Liver (tissue), 9 donors: ENCODE results near the gene DLGAP4. TPM values are rescaled to one million over a fixed set of nuclear protein-coding genes. Genes with fewer than 3 reads are reported as not detected.

Experiments used
- DNase-seq: peaks from one replicate; pipeline ENCODE4 v3.0.0-alpha.2; 2017; ENCODE audit warnings: low spot score
- H3K27ac ChIP-seq, 2 donors: one replicate each; pipeline ENCODE4 v1.7.0; 2013; ENCODE audit warnings: inconsistent platforms in 2 of 2, low read length in 2 of 2, control low read depth in 1 of 2, low read depth in 1 of 2, mild to moderate bottlenecking in 1 of 2
- H3K27me3 ChIP-seq, 4 donors: one replicate each; pipeline versions ENCODE4 v1.6.1 to v1.7.0; 2013; ENCODE audit warnings: low read length in 3 of 4, inconsistent platforms in 1 of 4, mild to moderate bottlenecking in 1 of 4, moderate library complexity in 1 of 4; ENCODE audit not compliant: control insufficient read depth in 4 of 4, insufficient read depth in 4 of 4
- H3K36me3 ChIP-seq, 4 donors: one replicate each; pipeline versions ENCODE4 v1.6.1 to v1.7.0; 2013; ENCODE audit warnings: low read length in 3 of 4, mild to moderate bottlenecking in 3 of 4, low read depth in 1 of 4, moderate library complexity in 1 of 4; ENCODE audit not compliant: control insufficient read depth in 4 of 4, insufficient read depth in 3 of 4
- H3K4me1 ChIP-seq, 4 donors: one replicate each; pipeline versions ENCODE4 v1.6.1 to v1.7.0; 2013; ENCODE audit warnings: low read length in 3 of 4, mild to moderate bottlenecking in 3 of 4, moderate library complexity in 1 of 4; ENCODE audit not compliant: control insufficient read depth in 4 of 4, insufficient read depth in 4 of 4
- H3K4me3 ChIP-seq, 3 donors: one replicate each; pipeline versions ENCODE4 v1.6.1 to v1.7.0; 2013; ENCODE audit warnings: low read length in 3 of 3, control low read depth in 1 of 3, low read depth in 1 of 3, mild to moderate bottlenecking in 1 of 3
- H3K9ac ChIP-seq, 2 donors: one replicate each; pipeline ENCODE4 v1.7.0; 2013; ENCODE audit warnings: low read length in 2 of 2, mild to moderate bottlenecking in 2 of 2, moderate library complexity in 2 of 2, control low read depth in 1 of 2, low read depth in 1 of 2
- H3K9me3 ChIP-seq, 4 donors: one replicate each; pipeline versions ENCODE4 v1.6.1 to v1.7.0; 2013; ENCODE audit warnings: low read length in 3 of 4; ENCODE audit not compliant: control insufficient read depth in 4 of 4
- ATF3 ChIP-seq: IDR thresholded peaks from 2 replicates; pipeline ENCODE4 v1.6.1; 2016; ENCODE audit warnings: antibody characterized with exemption
- EGR1 ChIP-seq, 2 donors: IDR thresholded peaks; 2 replicates each; pipeline ENCODE4 v1.6.1; 2016 to 2018; ENCODE audit warnings: antibody characterized with exemption in 2 of 2, low read depth in 2 of 2
- FOXA1 ChIP-seq: IDR thresholded peaks from 2 replicates; pipeline ENCODE4 v1.6.1; 2016; ENCODE audit warnings: antibody characterized with exemption
- GABPA ChIP-seq, 2 donors: IDR thresholded peaks in 1 of 2; conservative IDR thresholded peaks in 1 of 2; 2 replicates each; pipeline ENCODE4 v1.6.1; 2016; ENCODE audit warnings: antibody characterized with exemption in 2 of 2, mild to moderate bottlenecking in 1 of 2, moderate library complexity in 1 of 2
- HNF4A ChIP-seq, 2 donors: conservative IDR thresholded peaks; 2 replicates each; pipeline ENCODE4 v1.6.1; 2016; ENCODE audit warnings: antibody characterized with exemption in 2 of 2, mild to moderate bottlenecking in 2 of 2
- HNF4G ChIP-seq: IDR thresholded peaks from 2 replicates; pipeline ENCODE4 v1.6.1; 2016; ENCODE audit warnings: antibody characterized with exemption
- JUND ChIP-seq, 2 donors: IDR thresholded peaks; 2 replicates each; pipeline ENCODE4 v1.6.1; 2016; ENCODE audit warnings: antibody characterized with exemption in 2 of 2
- RAD21 ChIP-seq, 2 donors: IDR thresholded peaks; 2 replicates each; pipeline ENCODE4 v1.6.1; 2016; ENCODE audit warnings: antibody characterized with exemption in 2 of 2, mild to moderate bottlenecking in 2 of 2
- REST ChIP-seq: IDR thresholded peaks from 2 replicates; pipeline ENCODE4 v1.6.1; 2016; ENCODE audit warnings: antibody characterized with exemption, mild to moderate bottlenecking
- RXRA ChIP-seq, 2 donors: IDR thresholded peaks; 2 replicates each; pipeline ENCODE4 v1.6.1; 2017 to 2018; ENCODE audit warnings: antibody characterized with exemption in 2 of 2, mild to moderate bottlenecking in 1 of 2
- SP1 ChIP-seq: IDR thresholded peaks from 2 replicates; pipeline ENCODE4 v1.6.1; 2018; ENCODE audit warnings: antibody characterized with exemption, mild to moderate bottlenecking
- TAF1 ChIP-seq: conservative IDR thresholded peaks from 2 replicates; pipeline ENCODE4 v1.6.1; 2016; ENCODE audit warnings: antibody characterized with exemption, mild to moderate bottlenecking
- YY1 ChIP-seq: IDR thresholded peaks from 2 replicates; pipeline ENCODE4 v1.6.1; 2016; ENCODE audit warnings: antibody characterized with exemption, mild to moderate bottlenecking
- WGBS: extraction: QIAGEN DNeasy Blood & Tissue Kit; methylation state at CpG from one replicate; pipeline ENCODE4 v1.1.7; 2013; 5-methylcytosine and 5-hydroxymethylcytosine counted together
- polyA plus RNA-seq, 2 donors: library from polyadenylated mRNA; stranded (reverse) in 1 of 2; unstranded in 1 of 2; fragments of 200-250 nt in 1 of 2; fragments of >200 nt in 1 of 2; fragmentation: Nextera tagmentation in 1 of 2; extraction: Ambion mirVana in 1 of 2; gene quantifications; one replicate each; pipeline versions ENCODE4 v1.2.1 to v1.2.3, GENCODE V29; 2013 to 2015
- total RNA-seq, 2 donors: library from RNA; depleted of rRNA; stranded (reverse); fragments of >200 nt; gene quantifications; one replicate each; pipeline ENCODE4 v1.2.3, GENCODE V29; 2014
- TF ChIP-seq, protein P1 (sequence below): IDR thresholded peaks from 2 replicates; pipeline ENCODE4 v1.6.1; 2016; ENCODE audit warnings: antibody characterized with exemption
- TF ChIP-seq, protein P2 (sequence below): IDR thresholded peaks from 2 replicates; pipeline ENCODE4 v1.6.1; 2016; ENCODE audit warnings: antibody characterized with exemption
- donor health status: healthy.
- donor health status: healthy.
- donor health status: healthy.
- donor health status: healthy.
- donor health status: healthy.

Gene DLGAP4
- total and polyA plus RNA-seq, 4 donors: 2.9 to 18.7 (median 11.2) TPM

GRCh38 chr20:36344517-36345132, 38.5 kb downstream of the DLGAP4 start:
- Histone ChIP-seq H3K27me3 (no peaks in the 10 kb centered on the region), H3K9me3 (no peaks in the 10 kb centered on the region), H3K9ac (no peak overlapping the region), H3K4me3 (no peak overlapping the region), H3K4me1 (no peaks in the 10 kb centered on the region), H3K27ac (no peak overlapping the region), H3K36me3 (no peaks in the 10 kb centered on the region)
- peak; percentile 59 for DNase-seq
- WGBS: 20% methylated on average over 4 of the region's 4 CpGs
- TF ChIP-seq REST (peak; percentile 100), RAD21 (IDR thresholded peaks at IDR 0.05) (no peak), EGR1 (IDR thresholded peaks at IDR 0.05; ENCODE audit: low read depth in 2 of 2) (no peak)

GRCh38 chr20:36346256-36346655, 40.1 kb downstream of the DLGAP4 start:
- no peak overlapping the region for H3K27ac ChIP-seq
- TF ChIP-seq EGR1 (IDR thresholded peaks at IDR 0.05; ENCODE audit: low read depth in 2 of 2): no peak
- TF ChIP-seq HNF4A (conservative IDR thresholded peaks at IDR 0.05): no peak
- TF ChIP-seq, protein P1, sequence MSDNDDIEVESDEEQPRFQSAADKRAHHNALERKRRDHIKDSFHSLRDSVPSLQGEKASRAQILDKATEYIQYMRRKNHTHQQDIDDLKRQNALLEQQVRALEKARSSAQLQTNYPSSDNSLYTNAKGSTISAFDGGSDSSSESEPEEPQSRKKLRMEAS: no peak
- no peaks in the 10 kb centered on the region for H3K4me1 ChIP-seq
- no peaks in the 10 kb centered on the region for H3K27me3 ChIP-seq
- H3K9me3 ChIP-seq: no peaks in the 10 kb centered on the region
- DNase-seq: no peak
- 92% methylated on average over 3 of the region's 3 CpGs for WGBS
- no peaks in the 10 kb centered on the region for H3K36me3 ChIP-seq
- H3K9ac ChIP-seq: no peak overlapping the region
- no peak overlapping the region for H3K4me3 ChIP-seq

DNA sequence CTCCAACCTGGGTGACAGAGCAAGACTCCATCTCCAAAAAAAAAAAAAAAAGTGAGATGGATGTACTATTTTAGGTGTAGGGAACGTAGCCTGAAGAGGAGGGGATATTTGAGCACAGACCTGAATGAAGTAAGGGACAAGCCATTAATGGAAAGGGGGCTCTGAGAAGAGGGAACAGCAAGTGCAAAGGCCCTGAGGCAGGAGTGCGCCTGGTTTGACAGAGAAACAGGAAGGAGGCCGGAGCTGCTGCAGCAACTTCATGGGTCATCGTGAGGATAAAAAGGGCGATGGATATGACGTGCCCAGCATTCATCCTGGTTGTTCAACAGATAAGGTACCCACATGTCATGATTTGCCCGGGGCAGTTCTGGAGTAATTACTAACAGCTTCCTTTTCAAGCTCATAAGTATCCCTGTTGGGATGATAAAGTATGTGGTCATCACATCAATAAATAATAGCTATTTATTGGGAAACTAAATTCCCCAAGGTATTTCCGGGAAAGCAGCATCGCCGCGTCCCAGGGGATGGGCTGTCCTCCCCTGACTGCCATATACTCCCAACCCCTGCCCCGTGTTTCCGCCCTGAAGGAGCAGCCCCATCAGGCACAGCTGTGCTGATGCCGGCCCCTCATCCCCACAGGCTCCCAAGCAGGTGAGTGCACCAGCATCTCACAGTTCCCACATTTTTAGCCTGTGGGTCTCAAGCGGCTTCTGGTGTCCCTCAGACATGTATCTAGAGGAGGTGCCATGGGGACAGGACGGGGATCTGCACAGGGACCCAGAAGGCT, 43.4 kb downstream of the DLGAP4 start:
- Histone ChIP-seq H3K27me3 (no peaks in the 10 kb centered on the region), H3K36me3 (no peaks in the 10 kb centered on the region), H3K4me1 (no peaks in the 10 kb centered on the region), H3K9me3 (no peaks in the 10 kb centered on the region), H3K27ac (no peak overlapping the region), H3K4me3 (no peak overlapping the region), H3K9ac (no peak overlapping the region)
- 83% methylated on average over 16 of the region's 16 CpGs for WGBS
- no peak for DNase-seq
- TF ChIP-seq YY1: no peak
- TF ChIP-seq GABPA (IDR thresholded peaks at IDR 0.05 in 1 of 2, conservative IDR thresholded peaks at IDR 0.05 in 1 of 2): no peak
- no peak for TF ChIP-seq RAD21 (IDR thresholded peaks at IDR 0.05)
- no peak for TF ChIP-seq SP1
- no peak for TF ChIP-seq JUND (IDR thresholded peaks at IDR 0.05)
- TF ChIP-seq, protein P2, sequence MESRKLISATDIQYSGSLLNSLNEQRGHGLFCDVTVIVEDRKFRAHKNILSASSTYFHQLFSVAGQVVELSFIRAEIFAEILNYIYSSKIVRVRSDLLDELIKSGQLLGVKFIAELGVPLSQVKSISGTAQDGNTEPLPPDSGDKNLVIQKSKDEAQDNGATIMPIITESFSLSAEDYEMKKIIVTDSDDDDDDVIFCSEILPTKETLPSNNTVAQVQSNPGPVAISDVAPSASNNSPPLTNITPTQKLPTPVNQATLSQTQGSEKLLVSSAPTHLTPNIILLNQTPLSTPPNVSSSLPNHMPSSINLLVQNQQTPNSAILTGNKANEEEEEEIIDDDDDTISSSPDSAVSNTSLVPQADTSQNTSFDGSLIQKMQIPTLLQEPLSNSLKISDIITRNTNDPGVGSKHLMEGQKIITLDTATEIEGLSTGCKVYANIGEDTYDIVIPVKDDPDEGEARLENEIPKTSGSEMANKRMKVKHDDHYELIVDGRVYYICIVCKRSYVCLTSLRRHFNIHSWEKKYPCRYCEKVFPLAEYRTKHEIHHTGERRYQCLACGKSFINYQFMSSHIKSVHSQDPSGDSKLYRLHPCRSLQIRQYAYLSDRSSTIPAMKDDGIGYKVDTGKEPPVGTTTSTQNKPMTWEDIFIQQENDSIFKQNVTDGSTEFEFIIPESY: no peak
- TF ChIP-seq RXRA (IDR thresholded peaks at IDR 0.05): no peak
- TF ChIP-seq FOXA1: no peak
- TF ChIP-seq ATF3: no peak
- no peak for TF ChIP-seq REST
- TF ChIP-seq HNF4A (conservative IDR thresholded peaks at IDR 0.05): no peak
- TF ChIP-seq, protein P1: no peak
- TF ChIP-seq EGR1 (IDR thresholded peaks at IDR 0.05; ENCODE audit: low read depth in 2 of 2): no peak
- no peak for TF ChIP-seq HNF4G
- TF ChIP-seq TAF1: no peak
